ENCODE results near the gene INPP5F.

DNA sequence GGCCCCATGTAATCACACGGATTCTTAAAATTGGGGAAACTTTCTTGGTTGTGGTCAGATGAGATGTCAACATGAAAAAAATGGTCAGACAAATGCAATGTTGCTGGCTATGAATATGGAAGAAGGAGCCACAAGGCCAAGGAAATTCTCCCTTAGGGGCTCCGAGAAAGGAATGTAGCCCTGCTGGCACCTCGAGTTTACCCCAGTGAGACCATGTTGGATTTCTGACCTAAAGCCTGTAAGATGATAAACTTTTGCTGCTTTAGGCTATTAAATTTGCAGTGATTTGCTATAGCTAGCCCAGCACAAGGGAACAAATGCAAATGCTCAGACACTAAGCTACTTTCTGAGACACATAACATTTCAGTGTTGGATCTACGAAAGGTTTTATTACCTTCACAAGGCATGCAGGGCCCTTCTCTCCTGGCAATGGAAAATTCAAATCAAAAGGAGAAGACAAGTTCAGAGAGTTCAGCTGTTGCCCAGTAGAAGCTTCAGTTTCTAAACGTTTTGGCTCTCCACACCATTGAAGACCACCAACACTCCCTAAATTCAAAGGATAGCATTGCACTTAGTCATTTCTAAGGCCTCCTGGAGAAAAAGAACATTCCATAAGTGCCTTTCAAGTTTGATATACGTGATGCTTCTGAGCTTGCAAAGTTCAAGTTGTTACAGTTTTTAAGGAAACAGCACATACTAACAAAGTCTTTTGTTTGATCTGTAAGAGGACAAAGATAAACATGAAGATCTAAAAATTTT is 123.4 kb downstream of the INPP5F start:
- no peak for TF ChIP-seq EZH2 (IDR thresholded peaks at IDR 0.05; ENCODE audit: insufficient read depth, poor library complexity, severe bottlenecking)
- TF ChIP-seq EZH2phosphoT487 (IDR thresholded peaks at IDR 0.05; ENCODE audit: insufficient read depth, low read depth): no peak
